ENCODE measurements around the gene CEACAM21.

The CEACAM21 gene

DNA sequence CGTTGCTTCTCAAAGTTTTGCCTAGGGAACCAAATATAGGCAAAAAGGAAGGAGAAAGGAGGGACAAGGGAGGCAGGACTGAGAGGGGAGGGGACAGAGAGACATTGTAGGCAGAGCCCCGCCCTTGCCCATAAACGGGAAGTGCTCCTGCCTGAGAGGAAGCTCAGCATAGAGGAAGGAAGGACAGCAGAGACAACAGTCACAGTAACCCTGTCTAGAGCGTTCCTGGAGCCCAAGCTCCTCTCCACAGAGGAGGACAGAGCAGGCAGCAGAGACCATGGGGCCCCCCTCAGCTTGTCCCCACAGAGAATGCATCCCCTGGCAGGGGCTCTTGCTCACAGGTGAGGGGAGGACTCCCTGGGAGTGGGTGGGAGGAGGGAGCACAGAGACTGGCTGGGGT is at the start of gene CEACAM21:
Gene CEACAM21 (plus strand): TSS at position 169 of the 400 bp plus-strand sequence. CDS start 109 bp downstream, at position 278.
- no peak within 1 kb of the TSS for H3K27ac ChIP-seq (ENCODE audit: extremely low read depth, low read depth, low read length)
- H3K4me3 ChIP-seq (ENCODE audit: low read depth, low read length) = no peak within 1 kb of the TSS
- H3K36me3 ChIP-seq (ENCODE audit: control insufficient read depth in 2 of 2, insufficient read depth in 1 of 2, low read length in 2 of 2) = no peaks in the 10 kb centered on the region
- POLR2A ChIA-PET = no interaction called here
- TF ChIP-seq ZNF391 (tag by site-specific recombination; IDR thresholded peaks at IDR 0.05; ENCODE audit: borderline replicate concordance, low read depth) = no peak
- no peak for TF ChIP-seq OSR2 (tag by site-specific recombination; IDR thresholded peaks at IDR 0.05)
- TF ChIP-seq ZNF600 (tag by site-specific recombination; IDR thresholded peaks at IDR 0.05) = no peak
- no peak for TF ChIP-seq ZNF211 (tag by site-specific recombination; IDR thresholded peaks at IDR 0.05; ENCODE audit: low read depth)
- no peak for TF ChIP-seq MYNN (tag by site-specific recombination; IDR thresholded peaks at IDR 0.05; ENCODE audit: borderline replicate concordance)
- no peak for TF ChIP-seq PRDM1 (tag by site-specific recombination; IDR thresholded peaks at IDR 0.05)
- TF ChIP-seq ZNF701 (tag by site-specific recombination; IDR thresholded peaks at IDR 0.05) = no peak
- TF ChIP-seq ZNF548 (tag by site-specific recombination; IDR thresholded peaks at IDR 0.05) = no peak
- no peak for TF ChIP-seq ZNF433 (tag by site-specific recombination; IDR thresholded peaks at IDR 0.05; ENCODE audit: low read depth)
- TF ChIP-seq, protein P1, sequence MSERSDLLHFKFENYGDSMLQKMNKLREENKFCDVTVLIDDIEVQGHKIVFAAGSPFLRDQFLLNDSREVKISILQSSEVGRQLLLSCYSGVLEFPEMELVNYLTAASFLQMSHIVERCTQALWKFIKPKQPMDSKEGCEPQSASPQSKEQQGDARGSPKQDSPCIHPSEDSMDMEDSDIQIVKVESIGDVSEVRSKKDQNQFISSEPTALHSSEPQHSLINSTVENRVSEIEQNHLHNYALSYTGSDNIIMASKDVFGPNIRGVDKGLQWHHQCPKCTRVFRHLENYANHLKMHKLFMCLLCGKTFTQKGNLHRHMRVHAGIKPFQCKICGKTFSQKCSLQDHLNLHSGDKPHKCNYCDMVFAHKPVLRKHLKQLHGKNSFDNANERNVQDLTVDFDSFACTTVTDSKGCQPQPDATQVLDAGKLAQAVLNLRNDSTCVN (tag by site-specific recombination; optimal IDR thresholded peaks at IDR 0.05) = no peak
- no peak for TF ChIP-seq SCRT2 (tag by site-specific recombination; IDR thresholded peaks at IDR 0.05)
- no peak for TF ChIP-seq ZNF138 (tag by site-specific recombination; IDR thresholded peaks at IDR 0.05; ENCODE audit: borderline replicate concordance)
- TF ChIP-seq, protein P2, sequence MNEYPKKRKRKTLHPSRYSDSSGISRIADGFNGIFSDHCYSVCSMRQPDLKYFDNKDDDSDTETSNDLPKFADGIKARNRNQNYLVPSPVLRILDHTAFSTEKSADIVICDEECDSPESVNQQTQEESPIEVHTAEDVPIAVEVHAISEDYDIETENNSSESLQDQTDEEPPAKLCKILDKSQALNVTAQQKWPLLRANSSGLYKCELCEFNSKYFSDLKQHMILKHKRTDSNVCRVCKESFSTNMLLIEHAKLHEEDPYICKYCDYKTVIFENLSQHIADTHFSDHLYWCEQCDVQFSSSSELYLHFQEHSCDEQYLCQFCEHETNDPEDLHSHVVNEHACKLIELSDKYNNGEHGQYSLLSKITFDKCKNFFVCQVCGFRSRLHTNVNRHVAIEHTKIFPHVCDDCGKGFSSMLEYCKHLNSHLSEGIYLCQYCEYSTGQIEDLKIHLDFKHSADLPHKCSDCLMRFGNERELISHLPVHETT (tag by site-specific recombination; IDR thresholded peaks at IDR 0.05) = no peak
- no peak for TF ChIP-seq KLF8 (tag by site-specific recombination; IDR thresholded peaks at IDR 0.05)
- TF ChIP-seq ZNF169 (tag by site-specific recombination; IDR thresholded peaks at IDR 0.05) = no peak
- no peak for TF ChIP-seq ZSCAN16 (tag by site-specific recombination; IDR thresholded peaks at IDR 0.05)
- no peak for TF ChIP-seq ZNF394 (tag by site-specific recombination; IDR thresholded peaks at IDR 0.05; ENCODE audit: borderline replicate concordance)
- TF ChIP-seq TCF7L2 (IDR thresholded peaks at IDR 0.05; ENCODE audit: borderline replicate concordance, low read depth, low read length) = no peak
- TF ChIP-seq ZNF341 (tag by site-specific recombination; IDR thresholded peaks at IDR 0.05; ENCODE audit: low read depth) = no peak
- CTCF ChIA-PET = interaction anchor here (0.6 to 9.3 kb wide), 10 partner anchors 12 to 703 kb away, joined by 3 to 138 read pairs (median 4); no protein-coding TSS in a partner anchor
- H3K4me1 ChIP-seq (ENCODE audit: control insufficient read depth, insufficient read depth, low read length) = no peaks in the 10 kb centered on the region
- H3K9me3 ChIP-seq (ENCODE audit: control insufficient read depth, insufficient read depth, low read depth, low read length) = no peaks in the 10 kb centered on the region; the same call in none of the 2 replicates

DNA sequence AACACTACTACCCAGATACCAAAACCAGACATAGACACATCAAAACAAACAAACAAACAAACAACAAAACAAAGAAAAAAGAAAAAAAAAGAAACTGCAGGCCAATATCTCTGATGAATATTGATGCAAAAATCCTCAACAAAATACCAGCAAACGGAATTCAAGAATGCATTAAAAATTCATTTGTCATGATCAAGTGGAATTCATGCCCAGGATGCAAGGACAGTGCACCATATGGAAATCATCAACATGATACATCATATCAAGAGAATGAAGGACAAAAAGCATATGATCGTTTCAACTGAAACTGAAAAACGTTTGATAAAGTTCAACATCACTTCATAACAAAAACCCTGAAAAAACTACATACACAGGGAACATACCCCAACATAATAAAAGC is 48.9 kb upstream of the CEACAM21 start:
- ChIA-PET CTCF (interaction anchor here (1.9 kb wide), 1 partner anchor 36 kb away, joined by 6 read pairs; no protein-coding TSS in a partner anchor), POLR2A (no interaction called here)
- no peaks in the 10 kb centered on the region; the same call in none of the 2 replicates for H3K9me3 ChIP-seq (ENCODE audit: control insufficient read depth, insufficient read depth, low read depth, low read length)
- H3K4me3 ChIP-seq (ENCODE audit: low read depth, low read length) = no peak overlapping the region
- H3K4me1 ChIP-seq (ENCODE audit: control insufficient read depth, insufficient read depth, low read length) = peaks cover 11% of the 10 kb centered on the region
- H3K27ac ChIP-seq (ENCODE audit: extremely low read depth, low read depth, low read length) = no peak overlapping the region
- H3K36me3 ChIP-seq (ENCODE audit: control insufficient read depth in 2 of 2, insufficient read depth in 1 of 2, low read length in 2 of 2) = no peaks in the 10 kb centered on the region
- no peak for TF ChIP-seq PRDM1 (tag by site-specific recombination; IDR thresholded peaks at IDR 0.05)
- TF ChIP-seq, protein P3, sequence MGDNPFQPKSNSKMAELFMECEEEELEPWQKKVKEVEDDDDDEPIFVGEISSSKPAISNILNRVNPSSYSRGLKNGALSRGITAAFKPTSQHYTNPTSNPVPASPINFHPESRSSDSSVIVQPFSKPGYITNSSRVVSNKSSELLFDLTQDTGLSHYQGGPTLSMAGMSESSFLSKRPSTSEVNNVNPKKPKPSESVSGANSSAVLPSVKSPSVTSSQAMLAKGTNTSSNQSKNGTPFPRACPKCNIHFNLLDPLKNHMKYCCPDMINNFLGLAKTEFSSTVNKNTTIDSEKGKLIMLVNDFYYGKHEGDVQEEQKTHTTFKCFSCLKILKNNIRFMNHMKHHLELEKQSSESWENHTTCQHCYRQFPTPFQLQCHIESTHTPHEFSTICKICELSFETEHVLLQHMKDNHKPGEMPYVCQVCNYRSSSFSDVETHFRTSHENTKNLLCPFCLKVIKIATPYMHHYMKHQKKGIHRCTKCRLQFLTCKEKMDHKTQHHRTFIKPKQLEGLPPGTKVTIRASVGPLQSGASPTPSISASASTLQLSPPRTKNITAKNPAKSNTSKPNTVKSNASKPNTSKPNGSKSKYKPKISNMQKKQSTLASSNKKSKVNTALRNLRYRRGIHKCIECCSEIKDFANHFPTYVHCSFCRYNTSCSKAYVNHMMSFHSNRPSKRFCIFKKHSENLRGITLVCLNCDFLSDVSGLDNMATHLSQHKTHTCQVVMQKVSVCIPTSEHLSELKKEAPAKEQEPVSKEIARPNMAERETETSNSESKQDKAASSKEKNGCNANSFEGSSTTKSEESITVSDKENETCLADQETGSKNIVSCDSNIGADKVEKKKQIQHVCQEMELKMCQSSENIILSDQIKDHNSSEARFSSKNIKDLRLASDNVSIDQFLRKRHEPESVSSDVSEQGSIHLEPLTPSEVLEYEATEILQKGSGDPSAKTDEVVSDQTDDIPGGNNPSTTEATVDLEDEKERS (tag by site-specific recombination; IDR thresholded peaks at IDR 0.05) = no peak
- TF ChIP-seq ZBTB20 (tag by site-specific recombination; IDR thresholded peaks at IDR 0.05) = no peak
- TF ChIP-seq ZFP41 (tag by site-specific recombination; IDR thresholded peaks at IDR 0.05; ENCODE audit: borderline replicate concordance) = no peak
- no peak for TF ChIP-seq ZNF274 (IDR thresholded peaks at IDR 0.05; ENCODE audit: low read length)
- TF ChIP-seq ZNF274 (tag by site-specific recombination; IDR thresholded peaks at IDR 0.05; ENCODE audit: borderline replicate concordance) = no peak
- TF ChIP-seq ZBTB48 (tag by site-specific recombination; IDR thresholded peaks at IDR 0.05) = no peak
- TF ChIP-seq ZBTB7A (tag by site-specific recombination; IDR thresholded peaks at IDR 0.05; ENCODE audit: low read depth) = no peak
- no peak for TF ChIP-seq ZNF266 (tag by site-specific recombination; IDR thresholded peaks at IDR 0.05; ENCODE audit: low read depth)
- TF ChIP-seq, protein P4, sequence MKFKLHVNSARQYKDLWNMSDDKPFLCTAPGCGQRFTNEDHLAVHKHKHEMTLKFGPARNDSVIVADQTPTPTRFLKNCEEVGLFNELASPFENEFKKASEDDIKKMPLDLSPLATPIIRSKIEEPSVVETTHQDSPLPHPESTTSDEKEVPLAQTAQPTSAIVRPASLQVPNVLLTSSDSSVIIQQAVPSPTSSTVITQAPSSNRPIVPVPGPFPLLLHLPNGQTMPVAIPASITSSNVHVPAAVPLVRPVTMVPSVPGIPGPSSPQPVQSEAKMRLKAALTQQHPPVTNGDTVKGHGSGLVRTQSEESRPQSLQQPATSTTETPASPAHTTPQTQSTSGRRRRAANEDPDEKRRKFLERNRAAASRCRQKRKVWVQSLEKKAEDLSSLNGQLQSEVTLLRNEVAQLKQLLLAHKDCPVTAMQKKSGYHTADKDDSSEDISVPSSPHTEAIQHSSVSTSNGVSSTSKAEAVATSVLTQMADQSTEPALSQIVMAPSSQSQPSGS (tag by site-specific recombination; IDR thresholded peaks at IDR 0.05; ENCODE audit: low read depth) = no peak

All from HEK293 (cell line).